ENCODE measurements around the gene GNB1L.

The GNB1L gene

DNA sequence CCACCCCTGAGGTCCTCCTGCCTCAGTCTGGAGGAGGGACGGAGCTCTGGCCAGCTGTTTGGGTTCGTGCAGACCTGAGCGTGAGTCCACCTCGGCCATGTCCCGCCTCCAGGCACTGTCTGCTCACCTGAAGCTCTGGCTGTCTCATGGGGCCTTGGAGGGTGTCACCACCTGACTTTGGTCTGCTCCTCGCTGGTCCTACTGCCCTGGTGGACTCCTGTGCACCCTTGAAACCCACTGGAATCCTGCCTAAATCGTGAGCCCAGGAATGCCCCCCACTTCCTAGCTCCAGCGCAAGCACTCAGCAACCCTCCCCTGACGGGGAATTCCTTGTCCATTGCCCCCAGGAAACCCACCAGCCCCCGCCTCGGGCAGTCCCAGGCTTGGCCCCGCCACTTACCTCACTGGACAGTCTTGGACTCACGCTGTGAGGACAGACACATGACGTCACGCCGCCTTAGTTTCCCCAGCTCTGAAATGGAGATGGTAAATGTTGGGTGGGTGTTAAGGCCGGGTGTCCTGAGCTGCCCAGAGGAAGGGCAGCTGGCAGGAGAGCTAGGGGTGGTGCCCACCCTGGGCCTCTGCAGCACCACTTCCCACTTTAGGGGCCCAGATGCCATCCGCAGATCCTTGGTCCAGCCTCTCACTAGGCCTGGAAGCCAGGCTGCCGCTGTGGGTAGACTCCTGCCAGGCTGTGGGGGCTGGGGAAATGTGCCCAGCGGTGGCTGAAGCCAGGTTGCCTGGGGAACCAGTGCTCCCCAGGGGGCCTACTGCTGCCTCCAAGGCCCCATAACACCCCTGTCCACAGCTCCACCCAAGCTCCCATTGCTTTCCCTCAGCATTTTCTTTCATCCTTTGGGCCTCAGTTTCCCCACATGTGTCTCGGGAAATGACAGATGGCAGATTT lies 112.3 kb downstream of the GNB1L start:
- ATAC-seq: no peak

DNA sequence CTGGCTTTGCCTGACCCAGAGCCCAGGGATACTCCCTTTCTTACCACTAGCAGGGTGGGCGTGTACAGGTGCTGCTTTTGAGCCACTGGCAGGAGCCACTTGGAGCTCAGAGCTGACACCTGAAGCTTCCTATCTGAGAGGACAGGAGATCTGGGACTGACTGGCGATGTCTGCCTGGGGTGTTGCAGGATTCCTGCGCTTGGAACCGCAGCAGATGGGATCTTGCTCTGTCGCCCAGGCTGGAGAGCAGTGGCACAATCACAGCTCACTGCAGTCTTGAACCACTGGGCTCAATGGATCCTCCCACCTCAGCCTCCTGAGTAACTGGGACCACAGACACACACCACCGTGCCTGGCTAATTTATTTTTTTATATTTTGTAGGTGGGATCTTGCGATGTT lies 113.6 kb downstream of the GNB1L start:
- ATAC-seq: no peak

More for the DNA sequence above, 112.3 kb downstream of the GNB1L start:
- TF ChIP-seq BACH2 (CRISPR knock-in tag; IDR thresholded peaks at IDR 0.05; ENCODE audit: borderline replicate concordance) (no peak), CSDC2 (CRISPR knock-in tag; IDR thresholded peaks at IDR 0.05) (no peak), TOX (CRISPR knock-in tag; IDR thresholded peaks at IDR 0.05; ENCODE audit: borderline replicate concordance) (no peak), SNAI2 (CRISPR knock-in tag; IDR thresholded peaks at IDR 0.05) (no peak), GLIS3 (CRISPR knock-in tag; IDR thresholded peaks at IDR 0.05) (no peak), ISL1 (CRISPR knock-in tag; IDR thresholded peaks at IDR 0.05) (no peak), ZNF565 (CRISPR knock-in tag; conservative IDR thresholded peaks at IDR 0.05; ENCODE audit: low read depth) (no peak), ZFP30 (CRISPR knock-in tag; IDR thresholded peaks at IDR 0.05) (no peak)

More for the DNA sequence above, 113.6 kb downstream of the GNB1L start:
- TF ChIP-seq ARNTL (CRISPR knock-in tag; IDR thresholded peaks at IDR 0.05; ENCODE audit: borderline replicate concordance, low read depth) (no peak), GLIS3 (CRISPR knock-in tag; IDR thresholded peaks at IDR 0.05) (no peak), ZNF70 (CRISPR knock-in tag; IDR thresholded peaks at IDR 0.05) (no peak), RARB (CRISPR knock-in tag; IDR thresholded peaks at IDR 0.05) (no peak), SNAI2 (CRISPR knock-in tag; IDR thresholded peaks at IDR 0.05) (no peak), OSR1 (CRISPR knock-in tag; IDR thresholded peaks at IDR 0.05) (no peak), BACH2 (CRISPR knock-in tag; IDR thresholded peaks at IDR 0.05; ENCODE audit: borderline replicate concordance) (no peak), ZNF8 (CRISPR knock-in tag; IDR thresholded peaks at IDR 0.05) (no peak), TOX (CRISPR knock-in tag; IDR thresholded peaks at IDR 0.05; ENCODE audit: borderline replicate concordance) (no peak), CSDC2 (CRISPR knock-in tag; IDR thresholded peaks at IDR 0.05) (no peak)
- TF ChIP-seq, protein P1, sequence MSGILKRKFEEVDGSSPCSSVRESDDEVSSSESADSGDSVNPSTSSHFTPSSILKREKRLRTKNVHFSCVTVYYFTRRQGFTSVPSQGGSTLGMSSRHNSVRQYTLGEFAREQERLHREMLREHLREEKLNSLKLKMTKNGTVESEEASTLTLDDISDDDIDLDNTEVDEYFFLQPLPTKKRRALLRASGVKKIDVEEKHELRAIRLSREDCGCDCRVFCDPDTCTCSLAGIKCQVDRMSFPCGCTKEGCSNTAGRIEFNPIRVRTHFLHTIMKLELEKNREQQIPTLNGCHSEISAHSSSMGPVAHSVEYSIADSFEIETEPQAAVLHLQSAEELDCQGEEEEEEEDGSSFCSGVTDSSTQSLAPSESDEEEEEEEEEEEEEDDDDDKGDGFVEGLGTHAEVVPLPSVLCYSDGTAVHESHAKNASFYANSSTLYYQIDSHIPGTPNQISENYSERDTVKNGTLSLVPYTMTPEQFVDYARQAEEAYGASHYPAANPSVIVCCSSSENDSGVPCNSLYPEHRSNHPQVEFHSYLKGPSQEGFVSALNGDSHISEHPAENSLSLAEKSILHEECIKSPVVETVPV (CRISPR knock-in tag; IDR thresholded peaks at IDR 0.05): no peak
- TF ChIP-seq, protein P2, sequence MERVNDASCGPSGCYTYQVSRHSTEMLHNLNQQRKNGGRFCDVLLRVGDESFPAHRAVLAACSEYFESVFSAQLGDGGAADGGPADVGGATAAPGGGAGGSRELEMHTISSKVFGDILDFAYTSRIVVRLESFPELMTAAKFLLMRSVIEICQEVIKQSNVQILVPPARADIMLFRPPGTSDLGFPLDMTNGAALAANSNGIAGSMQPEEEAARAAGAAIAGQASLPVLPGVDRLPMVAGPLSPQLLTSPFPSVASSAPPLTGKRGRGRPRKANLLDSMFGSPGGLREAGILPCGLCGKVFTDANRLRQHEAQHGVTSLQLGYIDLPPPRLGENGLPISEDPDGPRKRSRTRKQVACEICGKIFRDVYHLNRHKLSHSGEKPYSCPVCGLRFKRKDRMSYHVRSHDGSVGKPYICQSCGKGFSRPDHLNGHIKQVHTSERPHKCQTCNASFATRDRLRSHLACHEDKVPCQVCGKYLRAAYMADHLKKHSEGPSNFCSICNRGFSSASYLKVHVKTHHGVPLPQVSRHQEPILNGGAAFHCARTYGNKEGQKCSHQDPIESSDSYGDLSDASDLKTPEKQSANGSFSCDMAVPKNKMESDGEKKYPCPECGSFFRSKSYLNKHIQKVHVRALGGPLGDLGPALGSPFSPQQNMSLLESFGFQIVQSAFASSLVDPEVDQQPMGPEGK (CRISPR knock-in tag; IDR thresholded peaks at IDR 0.05; ENCODE audit: borderline replicate concordance): no peak
- TF ChIP-seq, protein P3, sequence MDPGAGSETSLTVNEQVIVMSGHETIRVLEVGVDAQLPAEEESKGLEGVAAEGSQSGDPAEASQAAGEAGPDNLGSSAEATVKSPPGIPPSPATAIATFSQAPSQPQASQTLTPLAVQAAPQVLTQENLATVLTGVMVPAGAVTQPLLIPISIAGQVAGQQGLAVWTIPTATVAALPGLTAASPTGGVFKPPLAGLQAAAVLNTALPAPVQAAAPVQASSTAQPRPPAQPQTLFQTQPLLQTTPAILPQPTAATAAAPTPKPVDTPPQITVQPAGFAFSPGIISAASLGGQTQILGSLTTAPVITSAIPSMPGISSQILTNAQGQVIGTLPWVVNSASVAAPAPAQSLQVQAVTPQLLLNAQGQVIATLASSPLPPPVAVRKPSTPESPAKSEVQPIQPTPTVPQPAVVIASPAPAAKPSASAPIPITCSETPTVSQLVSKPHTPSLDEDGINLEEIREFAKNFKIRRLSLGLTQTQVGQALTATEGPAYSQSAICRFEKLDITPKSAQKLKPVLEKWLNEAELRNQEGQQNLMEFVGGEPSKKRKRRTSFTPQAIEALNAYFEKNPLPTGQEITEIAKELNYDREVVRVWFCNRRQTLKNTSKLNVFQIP (CRISPR knock-in tag; IDR thresholded peaks at IDR 0.05; ENCODE audit: borderline replicate concordance, low read depth): no peak
- TF ChIP-seq, protein P4, sequence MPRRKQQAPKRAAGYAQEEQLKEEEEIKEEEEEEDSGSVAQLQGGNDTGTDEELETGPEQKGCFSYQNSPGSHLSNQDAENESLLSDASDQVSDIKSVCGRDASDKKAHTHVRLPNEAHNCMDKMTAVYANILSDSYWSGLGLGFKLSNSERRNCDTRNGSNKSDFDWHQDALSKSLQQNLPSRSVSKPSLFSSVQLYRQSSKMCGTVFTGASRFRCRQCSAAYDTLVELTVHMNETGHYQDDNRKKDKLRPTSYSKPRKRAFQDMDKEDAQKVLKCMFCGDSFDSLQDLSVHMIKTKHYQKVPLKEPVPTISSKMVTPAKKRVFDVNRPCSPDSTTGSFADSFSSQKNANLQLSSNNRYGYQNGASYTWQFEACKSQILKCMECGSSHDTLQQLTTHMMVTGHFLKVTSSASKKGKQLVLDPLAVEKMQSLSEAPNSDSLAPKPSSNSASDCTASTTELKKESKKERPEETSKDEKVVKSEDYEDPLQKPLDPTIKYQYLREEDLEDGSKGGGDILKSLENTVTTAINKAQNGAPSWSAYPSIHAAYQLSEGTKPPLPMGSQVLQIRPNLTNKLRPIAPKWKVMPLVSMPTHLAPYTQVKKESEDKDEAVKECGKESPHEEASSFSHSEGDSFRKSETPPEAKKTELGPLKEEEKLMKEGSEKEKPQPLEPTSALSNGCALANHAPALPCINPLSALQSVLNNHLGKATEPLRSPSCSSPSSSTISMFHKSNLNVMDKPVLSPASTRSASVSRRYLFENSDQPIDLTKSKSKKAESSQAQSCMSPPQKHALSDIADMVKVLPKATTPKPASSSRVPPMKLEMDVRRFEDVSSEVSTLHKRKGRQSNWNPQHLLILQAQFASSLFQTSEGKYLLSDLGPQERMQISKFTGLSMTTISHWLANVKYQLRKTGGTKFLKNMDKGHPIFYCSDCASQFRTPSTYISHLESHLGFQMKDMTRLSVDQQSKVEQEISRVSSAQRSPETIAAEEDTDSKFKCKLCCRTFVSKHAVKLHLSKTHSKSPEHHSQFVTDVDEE (CRISPR knock-in tag; IDR thresholded peaks at IDR 0.05): no peak
- TF ChIP-seq, protein P5, sequence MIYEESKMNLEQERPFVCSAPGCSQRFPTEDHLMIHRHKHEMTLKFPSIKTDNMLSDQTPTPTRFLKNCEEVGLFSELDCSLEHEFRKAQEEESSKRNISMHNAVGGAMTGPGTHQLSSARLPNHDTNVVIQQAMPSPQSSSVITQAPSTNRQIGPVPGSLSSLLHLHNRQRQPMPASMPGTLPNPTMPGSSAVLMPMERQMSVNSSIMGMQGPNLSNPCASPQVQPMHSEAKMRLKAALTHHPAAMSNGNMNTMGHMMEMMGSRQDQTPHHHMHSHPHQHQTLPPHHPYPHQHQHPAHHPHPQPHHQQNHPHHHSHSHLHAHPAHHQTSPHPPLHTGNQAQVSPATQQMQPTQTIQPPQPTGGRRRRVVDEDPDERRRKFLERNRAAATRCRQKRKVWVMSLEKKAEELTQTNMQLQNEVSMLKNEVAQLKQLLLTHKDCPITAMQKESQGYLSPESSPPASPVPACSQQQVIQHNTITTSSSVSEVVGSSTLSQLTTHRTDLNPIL (CRISPR knock-in tag; IDR thresholded peaks at IDR 0.05; ENCODE audit: low read depth): no peak

All from SK-N-SH treated with all-trans-retinoic acid at 6 μM for 48 hours (cell line).